NOMO-1 (cell line): ENCODE data around the gene HOXB13.

ENCODE experiments used
- DNase-seq, 2 experiments: peaks; one replicate each; lab custom pipeline; 2025; ENCODE audit not compliant: unreplicated experiment in 2 of 2; lab: John Stamatoyannopoulos, UW

HOXB13 gene

GRCh38 chr17:48715496-48716399 lies 12.8 kb downstream of the HOXB13 start:
- peak in 1 of 2 experiments; percentile 24 for DNase-seq

- no peak for DNase-seq
These were observed 17.4 kb downstream of the HOXB13 start for GRCh38 chr17:48711128-48711527.

GRCh38 chr17:48704361-48705248 lies 23.9 kb downstream of the HOXB13 start:
- no peak for DNase-seq

GRCh38 chr17:48701864-48702532 lies 26.6 kb downstream of the HOXB13 start:
- no peak for DNase-seq

GRCh38 chr17:48693178-48693577 lies 35.4 kb downstream of the HOXB13 start:
- no peak for DNase-seq

- no peak for DNase-seq
These were observed 36.5 kb downstream of the HOXB13 start for GRCh38 chr17:48692049-48692448.

GRCh38 chr17:48690655-48691054 lies 37.9 kb downstream of the HOXB13 start:
- no peak for DNase-seq

GRCh38 chr17:48681609-48682008 lies 46.9 kb downstream of the HOXB13 start:
- DNase-seq = no peak

- no peak for DNase-seq
These were observed 49.0 kb downstream of the HOXB13 start for GRCh38 chr17:48679385-48680096.

GRCh38 chr17:48678141-48678971 lies 50.2 kb downstream of the HOXB13 start:
- peak; percentile 55 to 78 for DNase-seq

- DNase-seq = no peak
These were observed 51.5 kb downstream of the HOXB13 start for GRCh38 chr17:48676963-48677558.
